ENCODE data around the gene ZSCAN22.

DNA sequence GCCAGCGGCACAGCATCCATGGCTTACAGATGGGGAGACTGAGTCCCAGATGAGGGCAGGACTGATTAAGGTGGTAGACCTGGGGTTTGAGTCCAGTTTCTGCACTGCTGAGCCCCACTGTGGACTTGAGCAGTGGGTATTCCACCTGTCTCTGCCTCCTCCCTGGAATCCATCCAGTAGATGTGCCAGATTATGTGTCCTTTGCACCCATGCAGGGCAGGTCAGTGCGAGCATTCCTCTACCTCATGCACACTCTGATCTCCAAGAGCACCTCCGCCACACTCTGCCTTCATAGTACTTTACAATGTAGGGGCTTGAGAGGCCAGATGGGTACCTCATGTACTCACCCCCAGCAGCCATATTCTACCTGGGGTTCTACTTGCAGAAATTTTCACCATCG is 10.0 kb downstream of the ZSCAN22 start:
- TF ChIP-seq, protein P1, sequence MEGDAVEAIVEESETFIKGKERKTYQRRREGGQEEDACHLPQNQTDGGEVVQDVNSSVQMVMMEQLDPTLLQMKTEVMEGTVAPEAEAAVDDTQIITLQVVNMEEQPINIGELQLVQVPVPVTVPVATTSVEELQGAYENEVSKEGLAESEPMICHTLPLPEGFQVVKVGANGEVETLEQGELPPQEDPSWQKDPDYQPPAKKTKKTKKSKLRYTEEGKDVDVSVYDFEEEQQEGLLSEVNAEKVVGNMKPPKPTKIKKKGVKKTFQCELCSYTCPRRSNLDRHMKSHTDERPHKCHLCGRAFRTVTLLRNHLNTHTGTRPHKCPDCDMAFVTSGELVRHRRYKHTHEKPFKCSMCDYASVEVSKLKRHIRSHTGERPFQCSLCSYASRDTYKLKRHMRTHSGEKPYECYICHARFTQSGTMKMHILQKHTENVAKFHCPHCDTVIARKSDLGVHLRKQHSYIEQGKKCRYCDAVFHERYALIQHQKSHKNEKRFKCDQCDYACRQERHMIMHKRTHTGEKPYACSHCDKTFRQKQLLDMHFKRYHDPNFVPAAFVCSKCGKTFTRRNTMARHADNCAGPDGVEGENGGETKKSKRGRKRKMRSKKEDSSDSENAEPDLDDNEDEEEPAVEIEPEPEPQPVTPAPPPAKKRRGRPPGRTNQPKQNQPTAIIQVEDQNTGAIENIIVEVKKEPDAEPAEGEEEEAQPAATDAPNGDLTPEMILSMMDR (IDR thresholded peaks at IDR 0.05): no peak
- TF ChIP-seq POLR2A (IDR thresholded peaks at IDR 0.05): no peak

Measured in esophagus squamous epithelium (tissue), 4 donors.